Measurements from ENCODE around the gene PNPLA2. TPM values are rescaled to one million over a fixed set of nuclear protein-coding genes. Genes with fewer than 3 reads are reported as not detected.

The PNPLA2 gene
- total and polyA plus RNA-seq, 10 of the 15 experiments (the other 5 are each of a cell fraction or from before 2014, with no cell fraction given), result 0.19 to 34.0 (median 8.1) TPM

DNA sequence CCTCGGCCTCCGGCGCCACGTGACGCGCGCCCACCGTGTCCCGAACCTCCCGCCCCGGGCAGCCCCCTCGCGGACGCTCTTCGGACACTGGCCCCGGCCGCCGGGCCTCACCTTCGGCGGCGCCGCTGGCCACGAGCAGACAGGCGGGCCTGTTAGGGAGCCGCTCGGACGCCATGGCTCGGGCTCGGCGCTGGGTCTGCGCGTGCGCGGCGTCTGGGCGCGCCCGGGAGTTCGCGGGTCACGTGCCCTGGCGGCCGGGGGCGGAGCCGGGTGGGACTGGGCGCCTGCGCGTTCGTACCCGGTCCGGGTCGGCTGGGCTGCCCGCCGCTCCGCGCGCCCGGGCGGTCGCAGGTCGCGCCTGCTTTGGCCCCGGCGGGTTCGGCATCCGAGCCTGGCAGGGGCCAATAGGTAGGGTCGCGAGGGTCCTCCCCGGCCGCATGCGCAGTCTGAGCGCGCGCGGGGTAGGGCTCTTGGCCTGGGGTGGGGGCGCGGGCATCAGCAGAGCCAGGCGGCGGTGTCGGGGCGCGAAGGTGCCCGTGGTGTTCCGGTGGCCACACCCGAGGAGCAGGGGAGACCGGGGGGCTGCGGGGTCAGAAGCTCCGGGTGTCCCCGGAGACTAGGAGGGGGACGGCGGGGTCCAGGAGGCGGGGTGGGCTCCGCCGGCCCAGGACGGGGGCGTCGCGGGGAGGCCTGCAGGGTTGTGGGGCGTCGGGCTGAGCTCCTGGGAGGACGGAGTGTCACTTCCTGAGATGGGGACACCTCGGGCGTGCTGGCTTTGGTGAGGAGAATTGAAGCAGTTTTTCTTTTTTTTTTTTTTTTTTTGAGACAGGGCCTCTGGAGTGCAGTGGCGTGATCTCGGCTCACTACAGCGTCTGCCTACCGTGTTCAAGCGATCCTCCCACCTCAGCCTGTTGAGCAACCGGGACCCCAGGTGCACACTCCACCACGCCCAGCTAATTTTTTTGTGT is 41.1 kb upstream of the PNPLA2 start, which contains the start of gene GATD1 (continued):
- TF ChIP-seq PRDM15 (CRISPR knock-in tag; IDR thresholded peaks at IDR 0.05) (0 out of 2 replicates have a peak, but pooled peaks have one; percentile 11), KDM1A (IDR thresholded peaks at IDR 0.05; ENCODE audit: borderline replicate concordance) (no peak), USF2 (IDR thresholded peaks at IDR 0.05; ENCODE audit: borderline replicate concordance, low read depth, low read length) (peak; percentile 88), NRF1 (conservative IDR thresholded peaks at IDR 0.05; ENCODE audit: low read depth, low read length) (peak; percentile 61), MEF2B (IDR thresholded peaks at IDR 0.05; ENCODE audit: partially characterized antibody, poor library complexity, severe bottlenecking) (peak; percentile 25), RCOR1 (conservative IDR thresholded peaks at IDR 0.05; ENCODE audit: low read depth, low read length) (no peak)

Measured in GM12878 (cell line).